GM21447 (cell line): ENCODE results near the gene CERS4.
A peak's percentile ranks its signal among the peaks of the same experiment; 100 is the strongest.
"Not testable (repeated sequence)": the region's sequence is repeated elsewhere in the genome, so short reads cannot be mapped to it uniquely, and the experiment has no call there.

Experiments used
- ATAC-seq: cut with Tn5 transposase; IDR thresholded peaks from one replicate; pipeline ENCODE4 v1.9.1; 2021; ENCODE audit not compliant: unreplicated experiment

Gene CERS4

DNA sequence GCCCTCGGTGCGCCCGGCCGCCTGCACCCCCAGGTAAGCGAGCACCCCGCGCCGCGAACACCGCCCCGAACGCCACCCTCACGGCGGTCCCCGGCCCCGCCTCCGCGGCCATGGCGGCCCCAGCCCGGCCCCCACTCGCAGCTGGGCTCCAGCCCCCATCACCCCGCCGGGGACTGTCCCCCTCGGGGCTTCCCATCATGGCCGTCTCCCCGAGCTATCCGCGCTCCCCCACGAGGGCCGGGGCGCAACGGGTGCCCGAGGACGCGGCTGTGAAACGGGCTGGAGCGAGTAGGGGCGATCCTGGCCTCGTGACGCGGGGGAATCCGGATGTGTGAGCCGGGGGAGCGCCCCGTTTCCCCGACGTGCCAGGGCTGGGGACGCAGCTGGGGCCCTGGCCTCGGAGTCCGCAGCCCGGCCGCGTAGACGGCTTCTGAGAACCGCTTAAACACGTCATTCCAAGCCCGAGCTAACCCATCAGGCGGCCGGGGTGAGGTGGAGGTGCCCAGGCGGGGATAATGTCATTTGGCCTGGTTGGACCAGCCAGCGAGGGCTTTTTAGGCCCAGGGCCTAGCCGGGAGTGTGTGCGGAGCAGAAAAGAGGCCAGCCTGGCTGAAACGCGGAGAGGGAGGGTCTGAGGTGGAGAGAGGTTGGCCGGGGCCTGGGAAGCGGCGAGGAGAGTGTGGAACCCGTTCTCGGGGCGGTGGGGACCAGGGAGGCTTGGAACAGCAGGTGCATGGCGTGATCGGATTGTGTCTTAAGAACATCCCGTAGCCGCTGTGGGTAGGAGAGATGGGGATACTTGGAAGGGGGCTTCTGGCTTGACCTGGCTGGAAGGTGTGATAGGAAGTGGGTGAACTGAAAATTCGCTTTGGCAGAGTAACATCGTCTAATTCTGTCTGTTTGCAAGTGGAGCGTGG is 550 bp downstream of the CERS4 start:
- peak; percentile 52 for ATAC-seq

DNA sequence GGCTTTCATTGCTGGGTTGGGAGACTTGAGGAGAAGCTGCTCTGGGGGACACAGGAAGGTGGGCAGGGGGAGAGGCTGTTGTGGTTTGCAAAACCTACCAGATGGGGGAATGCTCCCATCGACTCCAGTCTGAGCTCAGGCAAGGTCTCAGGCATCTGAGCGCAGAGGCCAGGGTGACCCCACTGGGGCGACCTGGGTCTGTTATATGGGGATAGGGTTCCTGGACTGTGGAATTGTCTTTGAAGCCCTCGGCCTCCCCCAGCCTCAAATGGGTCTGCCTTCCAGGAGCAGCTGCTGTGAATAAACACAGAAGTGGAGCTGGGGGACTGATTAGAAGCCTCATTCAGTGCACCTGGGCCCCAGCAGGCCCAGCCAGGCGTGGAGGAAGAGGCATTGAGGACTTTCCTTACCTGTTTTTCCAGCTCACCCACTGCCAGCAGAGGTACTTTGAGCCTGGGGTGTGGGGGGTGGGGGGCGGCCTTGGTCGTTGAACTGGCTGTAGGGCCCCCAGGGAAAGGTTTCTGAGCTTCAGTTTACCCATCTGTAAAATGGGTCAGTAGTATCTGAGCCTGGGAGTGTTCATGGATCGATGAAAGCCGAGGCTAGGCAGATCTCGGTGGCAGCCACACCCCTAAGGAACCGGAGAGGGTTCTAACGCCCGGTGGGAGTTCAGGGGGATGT is 1.4 kb downstream of the CERS4 start:
- no peak for ATAC-seq

DNA sequence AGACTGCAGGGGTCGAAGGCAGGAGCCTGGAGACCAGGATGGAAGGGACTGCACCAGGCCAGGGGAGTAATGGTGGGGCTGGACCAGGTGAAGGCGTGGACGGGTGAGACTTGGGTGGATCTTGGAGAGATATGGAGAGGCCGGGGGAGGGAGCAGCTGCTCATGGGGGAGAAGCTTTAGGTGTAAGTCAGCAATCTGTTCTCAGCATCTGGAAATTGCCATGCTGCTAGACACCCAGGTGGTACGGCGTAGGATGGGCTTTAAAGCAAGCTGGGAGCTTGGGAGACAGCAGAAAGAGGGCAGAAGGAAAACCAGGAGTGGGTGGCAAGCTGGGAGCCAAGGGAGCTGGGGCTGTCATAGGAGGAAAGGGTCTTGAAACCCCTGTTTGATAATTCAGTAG is 3.0 kb downstream of the CERS4 start:
- no peak for ATAC-seq

DNA sequence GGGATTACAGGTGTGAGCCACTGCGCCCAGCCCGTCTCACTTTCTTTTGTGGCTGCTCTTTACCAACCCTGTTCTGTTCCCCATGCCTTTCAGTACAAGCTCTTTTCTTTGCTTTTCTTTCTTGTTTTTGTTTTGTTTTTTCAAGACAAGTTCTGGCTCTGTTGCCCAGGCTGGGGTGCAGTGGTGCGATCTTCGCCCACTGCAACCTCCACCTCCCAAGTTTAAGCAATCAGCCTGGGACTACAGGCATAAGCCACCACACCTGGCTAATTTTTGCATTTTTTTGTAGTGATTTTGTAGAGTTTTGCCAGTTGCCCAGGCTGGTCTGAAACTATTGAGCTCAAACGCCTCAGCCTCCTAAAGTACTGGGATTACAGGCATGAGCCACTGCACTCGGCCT is 3.7 kb downstream of the CERS4 start:
- no peak for ATAC-seq

DNA sequence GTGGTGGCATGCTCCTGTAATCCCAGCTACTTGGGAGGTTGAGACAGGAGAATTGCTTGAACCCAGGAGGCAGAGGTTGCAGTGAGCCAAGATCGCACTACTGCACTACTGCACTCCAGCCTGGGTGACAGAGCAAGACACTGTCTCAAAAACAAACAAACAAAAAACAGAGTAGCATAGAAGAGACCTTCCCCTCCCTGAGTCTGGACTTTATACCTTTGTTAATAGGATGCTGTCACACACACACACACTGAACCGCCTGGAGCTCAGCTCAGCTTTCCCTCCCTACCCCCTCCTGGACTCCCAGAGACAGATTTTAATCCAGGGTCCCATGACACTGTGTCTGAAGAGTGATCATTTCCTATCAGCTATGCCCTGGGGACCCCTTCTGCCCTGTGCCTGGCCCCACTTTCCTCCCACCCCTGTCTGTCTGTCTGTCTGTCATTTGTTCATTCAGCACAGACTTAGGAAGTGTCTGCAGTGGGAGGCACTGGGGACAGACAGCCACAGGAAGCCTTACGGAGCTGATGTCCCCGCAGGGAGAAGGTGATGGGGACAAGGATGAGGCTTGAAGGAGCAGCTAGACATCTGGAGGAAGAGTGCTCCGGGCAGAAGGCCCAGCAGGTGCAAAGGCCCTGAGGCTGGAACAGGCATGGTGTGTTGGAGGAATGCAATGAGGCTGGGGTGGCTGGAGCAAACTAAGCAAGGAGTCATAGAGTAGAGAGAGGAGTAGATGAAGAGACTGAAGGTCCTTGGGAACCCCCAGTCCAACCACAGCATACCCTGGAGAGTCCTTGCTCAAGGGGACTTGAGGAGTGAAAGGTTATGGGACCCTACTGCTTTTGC is 4.9 kb downstream of the CERS4 start:
- ATAC-seq: no peak

DNA sequence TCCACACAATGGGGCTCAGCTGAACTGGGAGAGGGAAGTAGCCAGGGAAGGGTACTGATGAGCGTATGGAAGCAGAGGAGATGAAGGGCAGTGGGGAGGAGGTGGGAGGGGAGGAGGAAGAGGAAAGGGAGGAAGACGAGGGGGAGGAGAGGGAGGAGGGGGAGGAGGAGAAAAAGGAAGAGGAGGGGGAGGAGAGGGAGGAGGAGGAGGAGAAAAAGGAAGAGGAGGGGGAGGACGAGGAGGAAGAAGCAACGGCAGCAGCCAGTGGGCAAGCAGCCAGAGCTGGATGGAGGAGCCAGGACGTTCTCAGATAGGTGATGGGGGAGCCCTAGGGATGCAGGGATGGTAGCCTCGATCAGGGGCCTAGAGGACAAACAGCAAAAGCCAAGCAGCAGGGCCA is 5.6 kb downstream of the CERS4 start:
- no peak for ATAC-seq

DNA sequence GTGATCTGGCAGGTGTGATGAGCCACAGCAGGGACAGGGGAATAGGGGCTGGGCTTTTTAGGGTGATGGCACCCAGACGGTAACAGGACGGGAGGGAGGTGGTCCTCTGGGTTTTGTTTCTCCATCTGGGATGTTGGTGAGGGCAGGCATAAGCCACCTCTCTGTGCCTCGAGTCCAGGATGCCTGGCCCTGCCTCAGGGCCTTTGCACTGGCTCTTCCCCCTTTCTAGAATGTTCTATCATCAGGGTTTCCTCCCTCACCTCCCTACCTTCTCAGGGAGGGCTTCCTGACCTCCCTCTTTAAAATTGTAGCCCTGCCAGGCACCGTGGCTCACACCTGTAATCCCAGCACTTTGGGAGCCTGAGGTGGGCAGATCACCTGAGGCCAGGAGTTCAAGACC is 6.6 kb downstream of the CERS4 start:
- ATAC-seq: no peak

DNA sequence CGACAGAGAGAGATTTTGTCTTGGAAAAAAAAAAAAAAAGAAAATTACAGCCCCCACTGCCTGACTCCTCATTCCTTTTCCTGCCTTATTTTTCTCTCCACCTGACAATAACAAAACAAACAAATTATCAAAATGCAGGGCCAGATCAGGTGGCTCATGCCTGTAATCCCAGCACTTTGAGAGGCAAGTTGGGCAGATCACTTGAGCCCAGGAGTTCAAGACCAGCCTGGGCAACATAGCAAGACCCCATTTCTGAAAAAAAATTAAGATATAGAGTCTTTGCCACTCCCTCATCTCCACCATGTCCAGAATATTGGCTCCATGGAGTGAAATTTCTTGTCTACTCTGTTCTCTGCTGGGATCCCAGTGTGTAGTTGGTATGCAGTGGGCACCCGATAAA is 7.2 kb downstream of the CERS4 start:
- ATAC-seq: no peak

DNA sequence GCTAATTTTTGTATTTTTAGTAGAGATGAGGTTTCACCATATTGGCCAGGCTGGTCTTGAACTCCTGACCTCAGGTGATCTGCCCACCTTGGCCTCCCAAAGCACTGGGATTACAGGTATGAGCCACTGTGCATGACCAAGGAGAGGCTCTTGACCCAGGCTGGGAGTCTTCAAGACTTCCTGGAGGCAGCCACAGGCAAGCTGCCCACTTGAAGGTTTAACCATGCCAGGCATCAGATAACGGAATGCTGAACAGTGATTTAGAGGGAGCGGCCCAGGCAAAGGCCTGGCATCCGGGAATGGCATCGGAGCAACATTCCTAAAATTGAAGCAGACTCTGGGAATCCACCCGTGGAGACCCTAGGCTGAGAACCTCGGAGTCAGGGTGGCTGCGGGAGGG is 9.0 kb downstream of the CERS4 start:
- not testable (repeated sequence) for ATAC-seq

DNA sequence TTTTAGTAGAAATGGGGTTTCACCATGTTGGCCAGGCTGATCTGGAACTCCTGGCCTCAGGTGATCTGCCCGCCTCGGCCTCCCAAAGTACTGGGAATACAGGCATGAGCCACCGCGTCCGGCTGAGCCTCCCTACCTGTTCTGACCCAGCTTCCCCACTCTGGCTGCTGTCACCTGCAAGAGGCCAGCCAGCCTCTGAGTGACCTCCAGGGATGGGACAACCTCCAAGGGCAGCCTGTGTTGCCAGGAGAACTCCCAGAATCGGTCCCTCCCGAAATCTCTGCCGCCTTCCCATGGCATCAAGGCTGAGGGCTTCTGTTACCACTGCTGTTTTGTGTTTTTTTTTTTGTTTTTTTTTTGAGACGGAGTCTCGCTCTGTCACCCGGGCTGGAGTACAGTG is 11.3 kb downstream of the CERS4 start:
- no peak for ATAC-seq

DNA sequence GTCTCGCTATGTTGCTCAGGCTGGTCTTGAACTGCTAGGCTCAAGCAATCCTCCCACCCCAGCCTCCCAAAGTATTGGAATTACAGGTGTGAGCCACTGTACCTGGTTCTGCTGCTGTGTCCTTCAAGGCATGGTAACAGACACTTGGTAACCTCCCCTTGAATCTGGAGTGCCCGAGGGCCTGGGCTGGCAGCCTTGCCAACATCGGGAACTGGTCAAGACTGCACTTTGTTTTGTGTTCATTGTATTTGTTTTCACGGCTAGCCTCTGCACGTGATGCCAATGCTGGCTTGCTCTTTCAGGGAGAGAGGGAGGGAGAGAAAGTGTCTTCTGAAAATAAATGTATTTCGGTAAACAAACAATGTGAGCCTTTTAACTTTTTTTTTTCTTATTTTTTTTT is 12.0 kb downstream of the CERS4 start:
- no peak for ATAC-seq

DNA sequence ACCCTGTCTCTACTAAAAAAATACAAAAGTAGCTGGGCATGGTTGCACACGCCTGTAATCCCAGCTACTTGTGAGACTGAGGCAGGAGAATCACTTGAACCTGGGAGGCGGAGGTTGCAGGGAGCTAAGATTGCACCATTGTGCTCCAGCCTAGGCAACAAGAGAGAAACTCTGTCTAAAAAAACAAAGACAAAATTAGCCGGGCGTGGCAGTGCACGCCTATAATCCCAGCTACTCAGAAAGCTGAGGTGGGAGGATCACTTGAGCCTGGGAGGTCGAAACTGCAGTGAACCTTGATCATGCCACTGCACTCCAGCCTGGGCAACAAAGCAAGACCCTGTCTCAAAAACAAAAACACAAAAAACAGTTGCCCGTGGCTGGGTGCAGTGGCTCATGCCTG is 14.3 kb downstream of the CERS4 start:
- not testable (repeated sequence) for ATAC-seq

DNA sequence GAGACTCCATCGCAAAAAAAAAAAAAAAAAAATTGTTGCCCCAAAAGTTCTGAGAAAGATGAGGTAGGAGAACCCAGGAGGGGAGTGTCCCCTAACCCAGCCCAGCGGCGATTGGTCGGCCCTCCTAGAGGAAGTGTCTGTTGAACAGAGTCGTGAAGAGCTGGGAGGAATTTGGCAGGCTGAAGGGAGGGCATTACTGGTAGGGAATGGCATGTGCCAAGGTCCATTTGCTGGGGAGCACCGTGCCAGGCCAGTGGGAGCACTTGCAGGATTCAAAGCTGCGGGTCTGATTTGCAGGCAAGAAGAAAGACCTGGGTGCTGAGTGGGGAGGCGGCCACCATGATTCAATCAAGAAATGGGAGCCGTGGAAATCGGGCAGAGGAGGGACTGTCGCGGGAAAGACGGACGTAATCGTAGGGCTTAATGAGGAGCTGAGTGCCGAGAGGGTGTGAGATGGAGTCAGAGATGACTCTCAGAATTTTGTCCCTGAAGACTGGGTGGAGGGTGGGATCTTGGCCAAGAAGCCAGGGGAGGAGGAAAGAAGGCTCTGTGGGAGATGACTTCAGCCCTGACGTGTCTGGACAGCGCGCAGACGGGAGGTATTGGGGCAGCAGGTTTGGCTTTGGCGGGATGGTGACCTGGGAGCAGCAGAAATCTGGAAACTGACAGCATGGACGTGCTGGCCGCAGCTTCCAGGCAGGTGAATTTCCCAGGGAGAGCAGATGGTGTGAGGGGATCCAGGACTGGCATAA is 15.4 kb downstream of the CERS4 start:
- no peak for ATAC-seq

DNA sequence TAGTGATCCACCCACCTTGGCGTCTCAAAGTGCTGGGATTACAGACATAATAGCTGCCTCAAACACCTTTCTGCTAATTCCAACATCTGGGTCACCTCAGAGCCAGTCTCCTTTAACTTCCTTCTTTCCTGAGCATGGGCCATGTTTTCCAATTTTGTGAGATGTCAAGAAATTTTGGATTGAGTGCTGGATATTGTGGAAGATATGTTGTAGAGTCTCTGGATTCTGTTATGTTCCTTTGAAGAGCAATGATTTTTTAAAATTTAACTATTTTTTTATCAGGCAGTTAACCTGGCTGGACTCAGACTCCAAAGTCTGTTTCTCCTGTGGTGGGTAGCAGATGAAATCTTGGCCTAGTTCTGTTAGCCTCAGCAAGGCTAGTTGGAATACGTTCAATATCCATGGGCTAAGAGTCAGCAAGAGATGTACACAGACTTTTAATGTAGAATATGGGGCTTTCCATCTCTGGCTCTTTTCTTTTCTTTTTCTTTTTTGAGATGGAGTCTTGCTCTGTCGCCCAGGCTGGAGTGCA is 22.0 kb downstream of the CERS4 start:
- ATAC-seq: no peak

DNA sequence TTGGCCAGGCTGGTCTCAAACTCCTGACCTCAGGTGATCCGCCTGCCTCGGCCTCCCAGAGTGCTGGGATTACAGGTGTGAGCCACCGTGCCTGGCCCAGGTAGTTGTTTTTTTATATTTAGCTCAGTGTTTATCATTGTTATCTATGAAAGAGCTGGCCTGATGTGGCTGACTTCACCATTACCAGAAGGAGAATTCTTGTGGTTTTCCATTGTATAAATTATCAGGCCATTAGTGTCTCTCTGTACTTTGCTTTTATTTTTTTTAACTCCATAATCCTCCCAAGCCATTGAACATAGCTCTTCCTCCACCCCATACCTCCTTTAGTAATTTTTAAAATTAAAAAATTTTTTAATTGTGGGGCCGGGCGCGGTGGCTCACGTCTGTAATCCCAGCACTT is 24.2 kb downstream of the CERS4 start:
- ATAC-seq: no peak

DNA sequence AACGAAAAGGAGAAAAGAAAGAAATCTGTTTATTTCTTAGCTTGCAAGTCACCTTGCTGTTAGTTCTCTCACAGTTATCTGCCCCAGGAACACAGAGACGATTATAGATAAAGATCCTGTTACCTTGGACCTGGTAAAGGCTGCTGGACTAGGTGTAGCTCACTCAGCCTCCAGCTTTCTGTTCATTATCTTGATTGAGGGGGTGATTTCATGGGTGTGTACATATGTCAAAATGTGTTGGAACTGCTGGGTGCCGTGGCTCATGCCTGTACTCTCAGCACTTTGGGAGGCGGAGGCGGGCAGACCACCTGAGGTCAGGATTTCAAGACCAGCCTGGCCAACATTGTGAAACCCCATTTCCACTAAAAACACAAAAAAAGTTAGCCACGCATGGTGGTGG is 27.9 kb downstream of the CERS4 start:
- ATAC-seq: no peak

DNA sequence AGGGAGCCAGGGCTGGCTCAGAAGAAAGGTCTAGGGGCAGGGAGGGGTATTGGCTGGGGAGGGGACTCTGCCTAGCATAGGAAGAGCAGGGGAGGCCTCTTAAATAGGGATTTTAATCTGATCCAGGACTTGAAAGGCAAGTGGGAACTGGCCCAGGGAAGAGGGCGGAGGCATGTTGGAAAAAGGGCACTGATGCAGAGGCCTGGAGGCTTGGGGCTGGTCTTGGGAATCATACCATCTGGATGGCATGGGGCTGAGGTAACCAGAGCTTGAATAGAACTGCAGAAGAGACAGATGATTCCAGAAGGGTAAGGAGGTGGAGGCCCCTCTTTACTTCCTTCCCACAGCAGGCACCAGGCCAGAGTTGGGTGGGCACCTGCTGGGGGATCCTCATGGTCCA is 29.1 kb downstream of the CERS4 start:
- no peak for ATAC-seq

DNA sequence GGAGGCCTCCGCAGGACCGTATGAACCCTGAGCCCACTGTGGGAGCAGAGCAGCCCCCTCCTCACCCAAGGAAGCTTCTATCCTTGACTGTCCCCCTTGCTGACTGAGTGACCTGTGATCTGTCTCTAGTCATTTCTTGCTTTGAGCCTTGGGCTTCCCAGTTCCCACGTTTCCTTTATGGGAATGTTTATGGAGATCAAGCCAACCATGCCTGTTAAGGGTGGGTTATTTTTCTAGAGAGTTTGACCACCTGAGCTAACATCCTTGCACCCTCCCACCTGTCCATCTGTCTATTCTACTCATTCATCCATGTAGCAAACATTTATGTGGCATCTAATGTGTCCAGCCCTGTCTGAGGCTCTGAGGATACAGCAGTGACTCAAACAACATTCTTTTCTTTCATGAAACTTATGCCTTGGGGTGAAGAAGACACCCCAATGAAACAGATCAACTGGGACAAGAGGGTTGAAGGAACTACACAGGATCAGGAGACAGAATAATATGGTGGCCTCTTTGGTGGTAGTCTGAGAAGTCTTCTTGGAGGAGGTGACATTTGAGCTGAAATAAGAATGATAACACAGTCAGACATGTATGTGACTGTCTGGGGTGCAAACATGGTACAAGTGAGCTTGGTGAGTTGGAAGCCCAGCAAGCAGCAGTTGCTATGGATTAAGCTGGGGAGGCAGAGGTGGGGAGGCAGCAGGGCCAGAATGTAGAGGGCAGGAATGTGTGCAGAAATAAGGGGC is 30.5 kb downstream of the CERS4 start:
- no peak for ATAC-seq

DNA sequence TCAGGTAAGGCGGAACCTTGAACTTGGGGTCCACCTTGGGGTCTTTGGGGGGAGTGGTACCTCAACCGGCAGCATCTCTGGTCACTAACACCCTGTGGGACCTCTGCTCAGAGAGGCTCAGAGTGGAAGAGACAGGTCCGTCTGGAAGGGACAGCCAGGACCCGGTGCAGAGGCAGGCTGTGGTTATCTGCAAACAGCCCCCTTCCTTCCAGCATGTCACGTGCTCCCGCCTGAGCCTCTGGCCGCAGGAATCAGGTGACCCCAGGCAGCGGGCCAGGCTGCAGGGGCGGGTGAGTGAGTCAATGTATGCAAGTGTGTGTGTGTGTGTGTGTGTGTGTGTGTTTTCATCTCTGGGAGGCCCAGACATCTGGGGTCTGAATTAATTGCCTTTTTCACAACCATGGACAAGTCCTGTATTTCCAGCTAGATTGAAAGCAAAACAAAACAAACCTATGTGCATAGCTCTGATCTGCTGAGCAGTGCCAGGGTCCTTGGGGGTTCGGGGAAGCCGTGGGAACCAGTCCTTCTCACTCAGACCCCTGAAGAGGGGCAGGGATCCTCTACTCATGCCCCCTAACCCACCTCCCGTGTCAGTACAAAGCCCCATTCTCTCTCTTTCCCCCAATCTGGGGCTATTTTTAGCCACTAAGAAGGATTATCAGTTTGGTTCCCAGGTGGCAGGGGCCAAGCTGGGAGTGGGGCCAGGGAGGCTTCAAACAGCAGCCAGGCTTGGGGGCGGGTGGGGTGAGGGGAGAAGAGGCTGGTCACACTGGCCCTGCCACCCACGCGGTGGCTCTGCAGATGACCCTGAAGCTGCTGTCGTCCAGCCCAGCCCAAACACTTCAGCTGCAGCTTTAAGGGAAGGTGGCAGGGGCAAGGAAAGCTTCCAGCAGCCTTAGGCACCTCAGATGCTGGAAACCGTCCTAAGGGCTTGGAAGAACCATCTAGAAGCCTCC is 31.4 kb downstream of the CERS4 start:
- peak; percentile 58 for ATAC-seq
